ENCODE results near the gene SLIT3.

SLIT3 gene

DNA sequence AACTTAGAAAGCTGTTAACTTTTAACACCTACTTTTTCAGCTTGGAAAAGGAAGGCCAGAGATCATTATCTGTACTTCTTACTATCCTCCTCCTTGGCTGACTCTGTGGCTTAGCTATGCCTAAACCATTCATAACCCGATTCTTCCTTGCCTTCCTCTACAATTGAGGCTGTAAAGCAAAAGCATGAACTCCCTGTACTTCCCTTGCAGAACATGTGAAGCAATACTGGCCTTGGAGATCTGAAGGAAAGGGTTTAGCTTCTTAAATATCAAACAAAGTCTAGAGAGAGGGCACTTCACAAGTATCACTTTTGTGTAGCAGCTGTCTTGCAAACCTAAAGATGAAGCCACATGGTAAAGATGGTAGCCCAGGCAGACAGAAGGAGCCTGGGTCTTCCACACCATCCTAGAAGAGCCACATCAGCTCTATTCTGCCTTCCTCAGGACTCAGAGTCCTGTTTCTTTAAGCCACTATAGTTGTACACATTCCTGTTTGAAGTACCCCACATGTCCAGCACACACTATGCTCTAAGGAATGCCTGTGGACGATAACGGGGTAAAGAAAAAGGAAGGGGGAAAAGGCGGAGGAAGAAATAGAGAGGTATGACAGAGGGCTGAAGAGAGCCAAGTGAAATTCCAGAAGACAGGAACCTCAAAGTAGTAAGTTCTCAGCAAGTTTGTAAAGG is 169.2 kb downstream of the SLIT3 start:
- no peak for DNase-seq (ENCODE audit: low read depth)
- no peak overlapping the region for H3K4me3 ChIP-seq (ENCODE audit: control insufficient read depth, low read depth, low read length)
- no peak for TF ChIP-seq CTCF (conservative IDR thresholded peaks at IDR 0.05; ENCODE audit: control insufficient read depth, insufficient read depth, low read depth, low read length)

DNA sequence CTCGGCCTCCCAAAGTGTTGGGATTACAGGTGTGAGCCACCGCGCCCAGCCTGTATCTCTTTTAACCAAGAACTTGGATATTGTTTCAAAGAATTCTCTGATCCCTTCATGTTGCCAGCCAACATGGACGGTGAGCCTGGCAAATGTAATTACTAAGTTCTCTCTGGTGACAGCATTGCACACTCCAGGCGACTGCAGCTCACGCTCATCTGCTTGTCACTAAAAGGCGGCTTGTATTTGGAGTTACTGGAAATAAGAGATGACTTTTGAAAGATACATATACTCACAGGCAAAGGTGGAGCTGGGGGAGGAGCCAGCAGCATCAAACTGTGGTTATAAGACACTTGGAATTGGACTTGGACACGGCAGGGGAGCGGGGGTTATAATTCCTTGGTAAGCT is 172.3 kb downstream of the SLIT3 start:
- no peak for TF ChIP-seq CTCF (conservative IDR thresholded peaks at IDR 0.05; ENCODE audit: control insufficient read depth, insufficient read depth, low read depth, low read length)
- no peak for DNase-seq (ENCODE audit: low read depth)
- no peak overlapping the region for H3K4me3 ChIP-seq (ENCODE audit: control insufficient read depth, low read depth, low read length)

DNA sequence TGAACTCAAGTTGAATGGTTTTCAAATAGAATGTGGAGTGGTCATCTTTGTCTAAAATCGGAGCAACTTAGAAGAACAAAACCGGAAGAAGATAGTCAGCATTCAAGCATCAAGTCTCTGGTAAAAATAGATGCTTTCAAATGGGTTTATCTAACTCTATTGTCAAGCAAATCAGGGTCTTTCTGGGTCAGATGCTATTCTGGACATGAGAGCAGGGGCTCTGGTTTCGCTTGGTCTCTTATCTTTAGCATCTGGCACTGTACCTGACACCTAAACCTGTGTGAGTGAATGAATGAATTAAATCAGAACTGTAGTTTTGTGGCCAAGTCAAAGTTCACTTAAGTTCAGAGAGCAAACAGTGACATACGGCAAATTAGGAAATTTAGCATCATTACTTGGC is 173.5 kb downstream of the SLIT3 start:
- no peak overlapping the region for H3K4me3 ChIP-seq (ENCODE audit: control insufficient read depth, low read depth, low read length)
- DNase-seq (ENCODE audit: low read depth) = no peak
- TF ChIP-seq CTCF (conservative IDR thresholded peaks at IDR 0.05; ENCODE audit: control insufficient read depth, insufficient read depth, low read depth, low read length) = no peak

DNA sequence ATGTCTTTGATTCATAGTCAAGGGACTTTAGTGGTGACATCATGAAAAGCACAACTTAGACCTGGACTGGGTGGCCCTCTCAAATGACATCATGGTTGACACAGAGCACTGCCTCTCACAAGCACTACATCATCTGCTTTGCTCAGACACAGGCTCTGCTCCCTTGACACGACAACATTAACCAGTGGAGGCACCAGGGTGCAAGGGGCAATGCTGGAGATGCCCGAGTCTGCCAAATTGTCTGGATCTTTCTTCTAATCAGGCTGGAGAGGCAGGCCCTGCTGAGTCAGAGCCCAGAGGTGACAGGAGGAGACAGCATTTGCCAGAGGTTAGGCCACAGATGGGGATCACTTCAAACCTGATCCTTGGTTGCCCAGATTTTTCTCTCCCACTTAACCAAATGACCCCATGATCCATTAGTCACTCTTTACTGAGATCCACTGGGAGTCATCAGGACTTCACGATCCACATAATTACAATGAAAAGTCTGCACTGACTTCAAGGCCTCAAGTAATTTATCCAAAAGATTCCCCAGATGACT is 174.4 kb downstream of the SLIT3 start:
- no peak for TF ChIP-seq CTCF (conservative IDR thresholded peaks at IDR 0.05; ENCODE audit: control insufficient read depth, insufficient read depth, low read depth, low read length)
- peak; percentile 62 for DNase-seq (ENCODE audit: low read depth)
- H3K4me3 ChIP-seq (ENCODE audit: control insufficient read depth, low read depth, low read length) = no peak overlapping the region

DNA sequence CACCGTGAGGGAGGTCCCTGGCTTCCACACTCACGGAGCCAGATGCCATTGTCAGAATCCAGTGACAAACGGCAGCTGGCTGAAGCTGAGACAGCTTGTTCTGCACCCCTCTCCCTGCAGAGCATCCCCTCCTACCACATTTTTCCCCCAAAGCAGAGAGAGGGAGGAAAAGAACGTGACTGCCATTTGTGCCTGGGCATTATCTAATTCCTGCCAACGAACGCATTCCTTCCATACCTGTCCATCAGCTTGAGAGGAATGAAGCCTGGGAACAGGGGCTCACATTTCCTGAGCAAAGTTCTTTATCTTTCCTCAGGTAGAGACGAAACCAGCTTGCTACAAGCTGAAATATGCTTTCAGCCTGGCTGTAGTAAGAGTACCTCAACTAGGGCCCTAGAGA is 175.4 kb downstream of the SLIT3 start:
- TF ChIP-seq CTCF (conservative IDR thresholded peaks at IDR 0.05; ENCODE audit: control insufficient read depth, insufficient read depth, low read depth, low read length) = no peak
- H3K4me3 ChIP-seq (ENCODE audit: control insufficient read depth, low read depth, low read length) = no peak overlapping the region
- no peak for DNase-seq (ENCODE audit: low read depth)

DNA sequence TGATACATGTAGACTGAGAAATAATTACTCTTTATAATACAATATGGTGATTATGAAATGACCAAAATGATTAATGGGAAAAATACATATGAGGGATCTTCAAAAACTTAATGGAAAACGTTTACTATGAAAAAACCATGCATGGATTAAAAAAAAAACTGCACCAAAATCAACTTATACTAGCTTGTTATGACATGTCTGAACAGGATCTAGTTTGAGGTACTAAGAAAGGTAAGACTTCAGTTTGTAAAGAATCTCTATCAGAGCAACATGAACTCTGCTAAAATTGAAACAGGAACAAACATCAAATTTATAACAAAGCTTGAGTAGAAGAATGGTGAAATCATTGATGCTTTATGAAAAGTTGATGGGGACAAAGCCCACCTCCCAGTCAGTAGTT is 178.0 kb downstream of the SLIT3 start:
- H3K4me3 ChIP-seq (ENCODE audit: control insufficient read depth, low read depth, low read length) = no peak overlapping the region
- TF ChIP-seq CTCF (conservative IDR thresholded peaks at IDR 0.05; ENCODE audit: control insufficient read depth, insufficient read depth, low read depth, low read length) = no peak
- DNase-seq (ENCODE audit: low read depth) = no peak
